GM12892 (cell line): ENCODE results near the gene RBM33.

ENCODE experiments used
- DNase-seq: peaks from one replicate; pipeline ENCODE4 v3.0.0; 2011; ENCODE audit not compliant: insufficient read length
- FAIRE-seq: peaks from 2 replicates; lab custom pipeline; 2011; peaks lifted over from hg19 to GRCh38; lab: Jason Lieb, UNC
- POLR2A ChIP-seq: IDR thresholded peaks from 2 replicates; pipeline ENCODE4 v1.6.1; 2011; ENCODE audit warnings: low read depth, low read length, control low read depth
- POLR2AphosphoS5 ChIP-seq: IDR thresholded peaks from 2 replicates; pipeline ENCODE4 v1.6.1; 2011; ENCODE audit warnings: low read depth, low read length, control low read depth
- TAF1 ChIP-seq: IDR thresholded peaks from 2 replicates; pipeline ENCODE4 v1.6.1; 2011; ENCODE audit warnings: low read depth, mild to moderate bottlenecking, control low read depth, low read length, borderline replicate concordance

RBM33 gene

GRCh38 chr7:155722936-155723335 lies 78.5 kb downstream of the RBM33 start:
- TF ChIP-seq TAF1 (no peak), POLR2AphosphoS5 (no peak), POLR2A (no peak)
- no peak for DNase-seq
- peak; percentile 17 for FAIRE-seq

- FAIRE-seq (peak; percentile 17), DNase-seq (no peak)
- TF ChIP-seq TAF1 (no peak), POLR2A (no peak), POLR2AphosphoS5 (no peak)
These were observed 80.0 kb downstream of the RBM33 start for GRCh38 chr7:155724327-155725005.

- DNase-seq = no peak
- no peak for FAIRE-seq
- TF ChIP-seq POLR2A = no peak
- no peak for TF ChIP-seq TAF1
- no peak for TF ChIP-seq POLR2AphosphoS5
These were observed 80.5 kb downstream of the RBM33 start for GRCh38 chr7:155725006-155725355.

- TF ChIP-seq POLR2A (no peak), TAF1 (no peak), POLR2AphosphoS5 (no peak)
- no peak for DNase-seq
- FAIRE-seq = no peak
These were observed 83.2 kb downstream of the RBM33 start for GRCh38 chr7:155727616-155728015.

GRCh38 chr7:155728116-155728515 lies 83.7 kb downstream of the RBM33 start:
- FAIRE-seq (no peak), DNase-seq (no peak)
- TF ChIP-seq TAF1 = no peak
- TF ChIP-seq POLR2A = no peak
- TF ChIP-seq POLR2AphosphoS5 = no peak

- FAIRE-seq (no peak), DNase-seq (no peak)
- TF ChIP-seq POLR2A (no peak), POLR2AphosphoS5 (no peak), TAF1 (no peak)
These were observed 85.4 kb downstream of the RBM33 start for GRCh38 chr7:155729847-155730246.

GRCh38 chr7:155731380-155731779 lies 86.9 kb downstream of the RBM33 start:
- no peak for TF ChIP-seq POLR2AphosphoS5
- TF ChIP-seq TAF1 = no peak
- TF ChIP-seq POLR2A = no peak
- FAIRE-seq (no peak), DNase-seq (no peak)

GRCh38 chr7:155731871-155732270 lies 87.4 kb downstream of the RBM33 start:
- TF ChIP-seq TAF1 (no peak), POLR2A (no peak), POLR2AphosphoS5 (no peak)
- DNase-seq (no peak), FAIRE-seq (no peak)

GRCh38 chr7:155732286-155732685 lies 87.8 kb downstream of the RBM33 start:
- no peak for DNase-seq
- FAIRE-seq = no peak
- TF ChIP-seq POLR2A = no peak
- no peak for TF ChIP-seq TAF1
- no peak for TF ChIP-seq POLR2AphosphoS5

GRCh38 chr7:155733582-155734444 lies 89.4 kb downstream of the RBM33 start:
- no peak for TF ChIP-seq TAF1
- TF ChIP-seq POLR2A = no peak
- no peak for DNase-seq
- FAIRE-seq = no peak

GRCh38 chr7:155734445-155734809 lies 90.0 kb downstream of the RBM33 start:
- DNase-seq = no peak
- TF ChIP-seq POLR2AphosphoS5 (no peak), TAF1 (no peak), POLR2A (no peak)
- no peak for FAIRE-seq
